Measurements from ENCODE around the gene TIMP1.

DNA sequence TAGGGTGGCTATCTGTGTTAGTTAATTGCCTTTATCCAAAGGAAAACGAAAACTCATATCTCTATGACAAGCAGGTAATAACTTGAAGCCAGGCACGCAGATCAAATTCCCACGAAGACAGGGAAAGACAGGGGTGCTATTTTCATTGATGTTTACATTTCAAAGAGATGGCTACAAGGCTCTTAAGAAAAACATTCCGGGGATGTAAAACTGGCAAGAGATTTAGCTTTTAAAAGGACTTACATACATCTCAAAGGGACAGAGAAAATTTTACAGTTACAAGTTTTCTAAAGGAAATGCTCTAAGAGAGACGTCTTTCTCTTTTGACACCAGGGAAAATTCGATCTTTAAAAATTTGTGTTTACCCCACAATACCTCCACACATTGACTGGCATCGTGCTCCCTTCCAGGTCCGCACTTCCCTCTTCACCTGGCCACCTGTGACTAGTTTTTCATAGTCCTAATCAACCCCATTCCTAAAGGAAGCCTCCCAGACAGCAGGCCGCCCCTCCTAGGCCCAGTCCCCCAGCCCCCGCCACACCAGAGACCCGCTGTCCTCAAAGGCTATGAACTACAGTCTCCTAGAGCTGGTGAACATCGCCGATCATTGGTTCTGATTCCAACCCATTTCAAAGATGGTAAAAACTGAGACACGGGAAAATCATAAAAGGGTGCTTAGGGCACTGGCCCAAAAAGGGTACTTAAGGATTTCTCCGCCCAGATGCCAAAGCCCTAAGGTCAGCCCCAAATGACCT, 21.9 kb upstream of the TIMP1 start:
- TF ChIP-seq, protein P1, sequence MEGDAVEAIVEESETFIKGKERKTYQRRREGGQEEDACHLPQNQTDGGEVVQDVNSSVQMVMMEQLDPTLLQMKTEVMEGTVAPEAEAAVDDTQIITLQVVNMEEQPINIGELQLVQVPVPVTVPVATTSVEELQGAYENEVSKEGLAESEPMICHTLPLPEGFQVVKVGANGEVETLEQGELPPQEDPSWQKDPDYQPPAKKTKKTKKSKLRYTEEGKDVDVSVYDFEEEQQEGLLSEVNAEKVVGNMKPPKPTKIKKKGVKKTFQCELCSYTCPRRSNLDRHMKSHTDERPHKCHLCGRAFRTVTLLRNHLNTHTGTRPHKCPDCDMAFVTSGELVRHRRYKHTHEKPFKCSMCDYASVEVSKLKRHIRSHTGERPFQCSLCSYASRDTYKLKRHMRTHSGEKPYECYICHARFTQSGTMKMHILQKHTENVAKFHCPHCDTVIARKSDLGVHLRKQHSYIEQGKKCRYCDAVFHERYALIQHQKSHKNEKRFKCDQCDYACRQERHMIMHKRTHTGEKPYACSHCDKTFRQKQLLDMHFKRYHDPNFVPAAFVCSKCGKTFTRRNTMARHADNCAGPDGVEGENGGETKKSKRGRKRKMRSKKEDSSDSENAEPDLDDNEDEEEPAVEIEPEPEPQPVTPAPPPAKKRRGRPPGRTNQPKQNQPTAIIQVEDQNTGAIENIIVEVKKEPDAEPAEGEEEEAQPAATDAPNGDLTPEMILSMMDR (IDR thresholded peaks at IDR 0.05): no peak
- TF ChIP-seq POLR2AphosphoS5 (IDR thresholded peaks at IDR 0.05) (no peak), POLR2A (IDR thresholded peaks at IDR 0.05) (no peak)
